GM18868 (cell line): Measurements from ENCODE around the gene MILR1.
"Not testable (repeated sequence)": the region's sequence is repeated elsewhere in the genome, so short reads cannot be mapped to it uniquely, and the experiment has no call there.

Experiments
- ATAC-seq: cut with Tn5 transposase; IDR thresholded peaks from one replicate; pipeline ENCODE4 v1.9.1; 2021; ENCODE audit warnings: mild to moderate bottlenecking, moderate library complexity; ENCODE audit not compliant: unreplicated experiment

The MILR1 gene

GRCh38 chr17:64448665-64449512 is at the start of gene MILR1:
TSS of gene MILR1 (plus strand) at chr17:64449115. CDS start at chr17:64449169, 54 bp downstream.
- peak; percentile 70 for ATAC-seq

GRCh38 chr17:64399767-64400156 is 49.2 kb upstream of the MILR1 start:
- ATAC-seq: no peak

GRCh38 chr17:64400642-64401041 is 48.3 kb upstream of the MILR1 start:
- no peak for ATAC-seq

GRCh38 chr17:64401244-64401860 is 47.6 kb upstream of the MILR1 start:
- no peak for ATAC-seq

- ATAC-seq: no peak
Measured at GRCh38 chr17:64401941-64402340, 47.0 kb upstream of the MILR1 start.

GRCh38 chr17:64402469-64402868 is 46.4 kb upstream of the MILR1 start:
- ATAC-seq: no peak

GRCh38 chr17:64403881-64404460 is 44.9 kb upstream of the MILR1 start:
- peak; percentile 41 for ATAC-seq

GRCh38 chr17:64406321-64407200 is 42.4 kb upstream of the MILR1 start:
- ATAC-seq: no peak

- no peak for ATAC-seq
Measured at GRCh38 chr17:64410750-64411490, 38.0 kb upstream of the MILR1 start.

GRCh38 chr17:64411999-64412771 is 36.7 kb upstream of the MILR1 start:
- ATAC-seq: no peak

GRCh38 chr17:64412944-64413381 is 36.0 kb upstream of the MILR1 start:
- ATAC-seq: no peak

GRCh38 chr17:64413513-64413912 is 35.4 kb upstream of the MILR1 start:
- ATAC-seq: no peak

GRCh38 chr17:64418506-64419339 is 30.2 kb upstream of the MILR1 start:
- ATAC-seq: no peak

- ATAC-seq: no peak
Measured at GRCh38 chr17:64420143-64420670, 28.7 kb upstream of the MILR1 start.

GRCh38 chr17:64422121-64422520 is 26.8 kb upstream of the MILR1 start:
- not testable (repeated sequence) for ATAC-seq

GRCh38 chr17:64423881-64424280 is 25.0 kb upstream of the MILR1 start:
- ATAC-seq: no peak

- no peak for ATAC-seq
Measured at GRCh38 chr17:64424324-64424849, 24.5 kb upstream of the MILR1 start.

- ATAC-seq: no peak
Measured at GRCh38 chr17:64425191-64425590, 23.7 kb upstream of the MILR1 start.
